ENCODE results near the gene LCP2. TPM values are rescaled to one million over a fixed set of nuclear protein-coding genes. Genes with fewer than 3 reads are reported as not detected.

The LCP2 gene
- total and polyA plus RNA-seq, 2 donors (not counting 3 experiments of a cell fraction or from before 2014, with no cell fraction given): not detected

DNA sequence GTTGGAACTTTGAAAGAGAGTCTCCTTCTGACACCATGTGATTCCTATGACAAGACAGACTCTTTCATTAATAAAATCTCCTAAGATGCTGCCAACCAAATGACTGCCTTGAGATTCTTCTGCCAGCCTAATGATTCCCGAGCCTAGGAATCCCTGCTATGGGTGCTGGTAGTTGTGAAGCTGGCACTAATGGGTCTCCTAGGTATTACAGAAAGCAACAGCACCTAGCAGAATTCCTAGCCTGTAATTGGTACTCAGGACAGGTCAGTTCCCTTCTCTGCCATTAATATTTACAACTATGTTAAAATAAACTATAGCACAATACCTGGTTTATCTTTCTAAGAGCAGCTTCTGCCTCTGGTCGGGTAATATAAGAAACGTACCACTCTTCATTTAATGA is 45.5 kb downstream of the LCP2 start:
- Histone ChIP-seq H3K4me2 (ENCODE audit: insufficient read depth, low read length) (no peak overlapping the region), H4K20me1 (replicated peaks; ENCODE audit: control insufficient read depth, extremely low read depth, insufficient read depth, low read length) (no peaks in the 10 kb centered on the region), H2AFZ (ENCODE audit: low read depth, low read length) (no peak overlapping the region), H3K9me1 (replicated peaks; ENCODE audit: control insufficient read depth, extremely low read depth, insufficient read depth, low read length) (no peaks in the 10 kb centered on the region), H3K4me3 (replicated peaks in 1 of 3; ENCODE audit: insufficient read depth in 1 of 3, low read depth in 1 of 3, low read length in 3 of 3) (no peak overlapping the region), H3K36me3 (ENCODE audit: control insufficient read depth in 2 of 2, extremely low read depth in 1 of 2, insufficient read depth in 2 of 2, low read length in 2 of 2) (no peaks in the 10 kb centered on the region), H3K27ac (ENCODE audit: insufficient read depth, low read depth, low read length) (no peak overlapping the region), H3K79me2 (ENCODE audit: control insufficient read depth, insufficient read depth, low read length) (no peaks in the 10 kb centered on the region), H3K27me3 (ENCODE audit: control insufficient read depth in 2 of 2, insufficient read depth in 2 of 2, low read length in 2 of 2) (peaks cover 7 to 36% of the 10 kb centered on the region in 2 experiments), H3K9ac (replicated peaks; ENCODE audit: extremely low read depth, insufficient read depth, low read length) (no peak overlapping the region), H3K4me1 (ENCODE audit: control insufficient read depth, extremely low read depth, insufficient read depth, low read length) (no peaks in the 10 kb centered on the region), H3K9me3 (replicated peaks; ENCODE audit: control insufficient read depth, insufficient read depth, low read length) (no peaks in the 10 kb centered on the region)
- BruUV-seq (replicated peaks): no TSS peak
- CTCF ChIA-PET: interaction anchor here (1.2 to 1.8 kb wide), 2 partner anchors 26 to 41 kb away, joined by 5 read pairs; no protein-coding TSS in a partner anchor
- no peak for FAIRE-seq
- POLR2A ChIA-PET: no interaction called here
- TF ChIP-seq GATA2 (IDR thresholded peaks at IDR 0.05; ENCODE audit: insufficient read depth, insufficient read length, low read depth, low read length) (no peak), FOS (IDR thresholded peaks at IDR 0.05; ENCODE audit: borderline replicate concordance, insufficient read depth, low read length) (no peak), JUN (IDR thresholded peaks at IDR 0.05; ENCODE audit: borderline replicate concordance, insufficient read depth, insufficient read length, low read depth) (no peak), EZH2 (IDR thresholded peaks at IDR 0.05; ENCODE audit: borderline replicate concordance, low read depth, low read length, severe bottlenecking) (no peak), MYC (IDR thresholded peaks at IDR 0.05; ENCODE audit: low read depth, low read length) (no peak), POLR2AphosphoS5 (IDR thresholded peaks at IDR 0.05; ENCODE audit: insufficient read depth, low read depth, low read length) (no peak), POLR2A (IDR thresholded peaks at IDR 0.05; ENCODE audit: low read depth, low read length) (no peak)
- TF ChIP-seq, protein P1, sequence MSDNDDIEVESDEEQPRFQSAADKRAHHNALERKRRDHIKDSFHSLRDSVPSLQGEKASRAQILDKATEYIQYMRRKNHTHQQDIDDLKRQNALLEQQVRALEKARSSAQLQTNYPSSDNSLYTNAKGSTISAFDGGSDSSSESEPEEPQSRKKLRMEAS (IDR thresholded peaks at IDR 0.05; ENCODE audit: insufficient read depth, insufficient read length): no peak
- TF ChIP-seq, protein P2, sequence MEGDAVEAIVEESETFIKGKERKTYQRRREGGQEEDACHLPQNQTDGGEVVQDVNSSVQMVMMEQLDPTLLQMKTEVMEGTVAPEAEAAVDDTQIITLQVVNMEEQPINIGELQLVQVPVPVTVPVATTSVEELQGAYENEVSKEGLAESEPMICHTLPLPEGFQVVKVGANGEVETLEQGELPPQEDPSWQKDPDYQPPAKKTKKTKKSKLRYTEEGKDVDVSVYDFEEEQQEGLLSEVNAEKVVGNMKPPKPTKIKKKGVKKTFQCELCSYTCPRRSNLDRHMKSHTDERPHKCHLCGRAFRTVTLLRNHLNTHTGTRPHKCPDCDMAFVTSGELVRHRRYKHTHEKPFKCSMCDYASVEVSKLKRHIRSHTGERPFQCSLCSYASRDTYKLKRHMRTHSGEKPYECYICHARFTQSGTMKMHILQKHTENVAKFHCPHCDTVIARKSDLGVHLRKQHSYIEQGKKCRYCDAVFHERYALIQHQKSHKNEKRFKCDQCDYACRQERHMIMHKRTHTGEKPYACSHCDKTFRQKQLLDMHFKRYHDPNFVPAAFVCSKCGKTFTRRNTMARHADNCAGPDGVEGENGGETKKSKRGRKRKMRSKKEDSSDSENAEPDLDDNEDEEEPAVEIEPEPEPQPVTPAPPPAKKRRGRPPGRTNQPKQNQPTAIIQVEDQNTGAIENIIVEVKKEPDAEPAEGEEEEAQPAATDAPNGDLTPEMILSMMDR (IDR thresholded peaks at IDR 0.05; ENCODE audit: extremely low read depth in 1 of 2, insufficient read depth in 1 of 2, low read depth in 1 of 2, low read length in 2 of 2): no peak
- dilution Hi-C loops (cut with MboI; ENCODE audit: extremely low pct_ligation_motif_present, low sequenced_read_pairs): no loop called here
- intact Hi-C loops (cut with micrococcal nuclease): no loop called here
- no peak for DNase-seq (ENCODE audit: low read depth, low spot score)

Measured in endothelial cell of umbilical vein (primary cell).